GM12878 (cell line): ENCODE data around the gene KIFC3. TPM values are rescaled to one million over a fixed set of nuclear protein-coding genes. Genes with fewer than 3 reads are reported as not detected.

Experiments
- ATAC-seq: fragments of 200-7000 bp; cut with Tn5 transposase; 3 replicates; pipeline ENCODE4 v1.9.1; 2020; ENCODE audit warnings: mild to moderate bottlenecking, moderate library complexity
- BruUV-seq: library from RNA; stranded (reverse); fragments of 400-500 nt; replicated peaks from 2 replicates; lab custom pipeline; 2021; lab: Mats Ljungman, UMichigan
- CTCF ChIA-PET: fragments of 300-600 bp; sonication (Branson Sonifier 250); formaldehyde crosslinking; extraction: SDS; loops from one replicate; lab custom pipeline; 2021; ENCODE audit warnings: inconsistent platforms; lab: Yijun Ruan, JAX
- POLR2A ChIA-PET: fragments of 350-600 bp; formaldehyde crosslinking; extraction: SDS; loops from one replicate; lab custom pipeline; 2021; ENCODE audit warnings: inconsistent platforms; lab: Charles Lee
- RAD21 ChIA-PET: fragments of 300-600 bp; sonication (Branson Sonifier 250); formaldehyde crosslinking; loops from one replicate; lab custom pipeline; 2023; ENCODE audit warnings: antibody characterized with exemption; ENCODE audit not compliant: unreplicated experiment; lab: Charles Lee
- SMC1A ChIA-PET: fragments of 300-600 bp; sonication (Branson Sonifier 250); formaldehyde crosslinking; loops from one replicate; lab custom pipeline; 2023; ENCODE audit not compliant: unreplicated experiment, uncharacterized antibody; lab: Charles Lee
- DNase-seq: peaks from one replicate; pipeline ENCODE4 v3.0.0-alpha.2; 2011; ENCODE audit warnings: low read depth, low spot score
- FAIRE-seq: peaks from 3 replicates; lab custom pipeline; 2011; peaks lifted over from hg19 to GRCh38; lab: Jason Lieb, UNC
- H2AFZ ChIP-seq: 2 replicates; pipeline ENCODE4 v1.6.0; 2011; ENCODE audit warnings: low read depth, low read length, control low read depth; ENCODE audit not compliant: control insufficient read depth
- H3K27ac ChIP-seq: 2 replicates; pipeline ENCODE4 v1.5.1; 2011; ENCODE audit warnings: control low read depth; ENCODE audit not compliant: control insufficient read depth, insufficient read depth
- H3K27me3 ChIP-seq, 2 experiments: replicated peaks in 1 of 2; 2 replicates each; pipeline versions ENCODE4 v1.6.0 to v1.6.1; 2011; ENCODE audit warnings: low read length in 1 of 2; ENCODE audit not compliant: control insufficient read depth in 2 of 2, insufficient read depth in 2 of 2
- H3K36me3 ChIP-seq, 2 experiments: 2 replicates each; pipeline ENCODE4 v1.5.1; 2011; ENCODE audit warnings: low read length in 1 of 2; ENCODE audit not compliant: control insufficient read depth in 2 of 2, insufficient read depth in 2 of 2
- H3K4me1 ChIP-seq: 2 replicates; pipeline ENCODE4 v1.6.1; 2011; ENCODE audit warnings: mild to moderate bottlenecking, low read length, moderate library complexity, mixed read lengths; ENCODE audit not compliant: control insufficient read depth, insufficient read depth
- H3K4me2 ChIP-seq: 2 replicates; pipeline ENCODE4 v1.6.0; 2011; ENCODE audit warnings: control low read depth; ENCODE audit not compliant: control insufficient read depth, insufficient read depth
- H3K4me3 ChIP-seq: fragments of 200-600 bp; sonication (generic); 2 replicates; pipeline ENCODE4 v1.5.1; 2016
- H3K79me2 ChIP-seq: 2 replicates; pipeline ENCODE4 v1.6.0; 2011; ENCODE audit warnings: low read length; ENCODE audit not compliant: control insufficient read depth, insufficient read depth
- H3K9ac ChIP-seq: 2 replicates; pipeline ENCODE4 v1.8.0; 2011; ENCODE audit warnings: low read length, control low read depth, mixed read lengths; ENCODE audit not compliant: control insufficient read depth, insufficient read depth
- H3K9me3 ChIP-seq: replicated peaks from 3 replicates; pipeline ENCODE4 v1.5.1; 2011; ENCODE audit warnings: mild to moderate bottlenecking, low read length; ENCODE audit not compliant: control insufficient read depth, insufficient read depth
- H4K20me1 ChIP-seq: 2 replicates; pipeline ENCODE4 v1.6.0; 2011; ENCODE audit not compliant: control insufficient read depth, insufficient read depth
- ATF7 ChIP-seq: fragments of 450-650 bp; IDR thresholded peaks from 2 replicates; pipeline ENCODE4 v1.6.1; 2016; ENCODE audit warnings: low read depth, mild to moderate bottlenecking
- KDM1A ChIP-seq: fragments of 200-600 bp; sonication (generic); IDR thresholded peaks from 2 replicates; pipeline ENCODE4 v1.6.1; 2016; ENCODE audit warnings: borderline replicate concordance
- KLF5 ChIP-seq: fragments of 450-650 bp; IDR thresholded peaks from 2 replicates; pipeline ENCODE4 v1.6.1; 2014; ENCODE audit warnings: mild to moderate bottlenecking; ENCODE audit not compliant: partially characterized antibody
- WGBS: methylation state at CpG from one replicate; pipeline ENCODE4 v1.1.6; 2016; ENCODE audit warnings: low lambda C conversion rate; ENCODE audit not compliant: insufficient replicate concordance, insufficient coverage; ENCODE audit errors: missing lambda C conversion rate; 5-methylcytosine and 5-hydroxymethylcytosine counted together
- in situ Hi-C: fragments of 300-500 bp; cut with MboI; formaldehyde crosslinking; loops from 9 replicates; pipeline ENCODE4 v1.14.3; 2018; ENCODE audit warnings: mixed read lengths
- intact Hi-C: fragments of 100-400 bp; cut with micrococcal nuclease; formaldehyde crosslinking; loops from one replicate; pipeline ENCODE4 v1.14.2; 2022; ENCODE audit not compliant: unreplicated experiment
- polyA plus RNA-seq, 11 experiments: library from polyadenylated mRNA; depleted of rRNA in 4 of 11; unstranded in 6 of 11; stranded (reverse) in 5 of 11; fragments of >200 nt; fragmentation: Nextera tagmentation in 4 of 11; fragmentation: Illumina TruSeq in 1 of 11; extraction: Ambion mirVana in 4 of 11; extraction: Trizol in 1 of 11; gene quantifications; 1 replicate in 1 of 11; 2 replicates in 10 of 11; pipeline versions ENCODE4 v1.2.1 to v1.2.3, GENCODE V29; 2011 to 2016; ENCODE audit warnings: inconsistent platforms in 2 of 11, missing spikeins in 2 of 11, low read depth in 1 of 11
- total RNA-seq, 4 experiments: library from RNA; depleted of rRNA in 3 of 4; stranded (reverse); fragments of >200 nt in 3 of 4; fragmentation: Illumina TruSeq in 1 of 4; extraction: Trizol in 1 of 4; gene quantifications; 2 replicates each; pipeline versions ENCODE4 v1.2.1 to v1.2.3, GENCODE V29; 2013 to 2021
- TF ChIP-seq, protein P1 (sequence below), 3 experiments: IDR thresholded peaks in 2 of 3; conservative IDR thresholded peaks in 1 of 3; 2 replicates each; pipeline ENCODE4 v1.5.1; 2011; ENCODE audit warnings: low read depth in 3 of 3, low read length in 3 of 3, mild to moderate bottlenecking in 3 of 3, control low read depth in 2 of 3, moderate library complexity in 2 of 3, inconsistent platforms in 1 of 3, mixed read lengths in 1 of 3; ENCODE audit not compliant: control insufficient read depth in 2 of 3, insufficient read depth in 1 of 3; ENCODE audit errors: extremely low read depth in 1 of 3
- TF ChIP-seq, protein P2 (sequence below): fragments of 450-650 bp; IDR thresholded peaks from 2 replicates; pipeline ENCODE4 v1.6.1; 2016; ENCODE audit warnings: mild to moderate bottlenecking

KIFC3 gene
- total and polyA plus RNA-seq, 10 of the 15 experiments (the other 5 are each of a cell fraction or from before 2014, with no cell fraction given), result 0.22 to 1.3 (median 0.26) TPM; not detected in 3

DNA sequence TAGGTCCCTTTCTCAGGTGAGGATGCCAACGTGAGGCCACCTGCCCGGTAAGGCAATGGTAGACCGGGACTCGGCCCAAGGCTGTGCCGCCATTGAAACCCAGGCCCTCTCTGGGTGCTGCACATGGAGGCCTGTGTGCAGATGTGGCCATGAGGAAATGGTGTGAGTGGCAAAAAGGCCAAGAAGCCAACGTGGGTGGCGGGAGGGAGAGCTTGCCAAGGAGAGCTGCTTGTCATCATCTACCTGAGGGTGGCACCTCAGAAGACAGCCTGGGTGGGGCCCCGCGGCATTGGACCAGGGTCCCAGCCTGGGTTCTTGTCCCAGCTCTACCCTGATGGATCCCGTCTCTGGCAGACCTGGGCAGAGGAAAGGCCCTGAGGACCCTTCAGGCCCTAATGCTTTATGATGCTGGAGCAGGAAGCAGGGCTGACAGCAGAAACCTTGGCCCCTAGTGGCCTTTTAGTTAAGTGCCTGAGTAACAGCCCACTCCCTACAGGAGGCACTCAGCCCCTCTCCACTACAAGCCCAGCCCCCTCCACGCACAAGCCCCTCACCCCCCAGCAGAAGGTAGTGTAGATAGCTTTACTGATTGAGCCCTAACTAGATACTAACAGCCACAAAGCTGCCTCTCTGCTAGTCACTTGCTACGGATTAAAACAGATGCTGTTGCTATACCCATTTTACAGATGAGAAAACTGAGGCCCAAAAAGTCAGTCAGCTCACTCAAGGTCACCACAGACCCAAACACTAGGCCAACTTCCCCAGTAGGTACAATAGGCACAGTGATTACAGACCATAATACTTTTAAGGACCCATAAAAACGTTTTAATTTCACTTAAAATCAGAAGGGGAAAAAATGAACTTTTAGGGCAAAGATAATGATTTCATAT, 26.2 kb upstream of the KIFC3 start:
- no peak overlapping the region for H3K4me2 ChIP-seq
- H3K27ac ChIP-seq, result no peak overlapping the region
- peaks cover 0 to 4% of the 10 kb centered on the region in 2 experiments; a peak in 2 of 4 replicates for H3K27me3 ChIP-seq
- no peaks in the 10 kb centered on the region for H3K9me3 ChIP-seq
- H4K20me1 ChIP-seq, result no peaks in the 10 kb centered on the region
- in situ Hi-C loops (no loop called here), intact Hi-C loops (no loop called here)
- DNase-seq (no peak), FAIRE-seq (no peak)
- no peak overlapping the region for H3K9ac ChIP-seq
- H3K4me3 ChIP-seq, result no peak overlapping the region
- H3K4me1 ChIP-seq, result no peaks in the 10 kb centered on the region
- BruUV-seq, result no TSS peak
- WGBS, result 48% methylated on average over 13 of the region's 13 CpGs
- POLR2A ChIA-PET, result no interaction called here
- no peaks in the 10 kb centered on the region for H3K79me2 ChIP-seq
- SMC1A ChIA-PET, result no interaction called here
- RAD21 ChIA-PET, result no interaction called here
- TF ChIP-seq, protein P1, sequence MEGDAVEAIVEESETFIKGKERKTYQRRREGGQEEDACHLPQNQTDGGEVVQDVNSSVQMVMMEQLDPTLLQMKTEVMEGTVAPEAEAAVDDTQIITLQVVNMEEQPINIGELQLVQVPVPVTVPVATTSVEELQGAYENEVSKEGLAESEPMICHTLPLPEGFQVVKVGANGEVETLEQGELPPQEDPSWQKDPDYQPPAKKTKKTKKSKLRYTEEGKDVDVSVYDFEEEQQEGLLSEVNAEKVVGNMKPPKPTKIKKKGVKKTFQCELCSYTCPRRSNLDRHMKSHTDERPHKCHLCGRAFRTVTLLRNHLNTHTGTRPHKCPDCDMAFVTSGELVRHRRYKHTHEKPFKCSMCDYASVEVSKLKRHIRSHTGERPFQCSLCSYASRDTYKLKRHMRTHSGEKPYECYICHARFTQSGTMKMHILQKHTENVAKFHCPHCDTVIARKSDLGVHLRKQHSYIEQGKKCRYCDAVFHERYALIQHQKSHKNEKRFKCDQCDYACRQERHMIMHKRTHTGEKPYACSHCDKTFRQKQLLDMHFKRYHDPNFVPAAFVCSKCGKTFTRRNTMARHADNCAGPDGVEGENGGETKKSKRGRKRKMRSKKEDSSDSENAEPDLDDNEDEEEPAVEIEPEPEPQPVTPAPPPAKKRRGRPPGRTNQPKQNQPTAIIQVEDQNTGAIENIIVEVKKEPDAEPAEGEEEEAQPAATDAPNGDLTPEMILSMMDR (IDR thresholded peaks at IDR 0.05 in 2 of 3, conservative IDR thresholded peaks at IDR 0.05 in 1 of 3; ENCODE audit: control insufficient read depth in 2 of 3, extremely low read depth in 1 of 3, insufficient read depth in 1 of 3, low read depth in 3 of 3, low read length in 3 of 3), result 0 out of 6 replicates have a peak, but pooled peaks of 2 of the 3 experiments have one; percentile 16 to 20
- TF ChIP-seq KDM1A, result no peak
- TF ChIP-seq ATF7, result no peak
- no peak for TF ChIP-seq KLF5
- TF ChIP-seq, protein P2, sequence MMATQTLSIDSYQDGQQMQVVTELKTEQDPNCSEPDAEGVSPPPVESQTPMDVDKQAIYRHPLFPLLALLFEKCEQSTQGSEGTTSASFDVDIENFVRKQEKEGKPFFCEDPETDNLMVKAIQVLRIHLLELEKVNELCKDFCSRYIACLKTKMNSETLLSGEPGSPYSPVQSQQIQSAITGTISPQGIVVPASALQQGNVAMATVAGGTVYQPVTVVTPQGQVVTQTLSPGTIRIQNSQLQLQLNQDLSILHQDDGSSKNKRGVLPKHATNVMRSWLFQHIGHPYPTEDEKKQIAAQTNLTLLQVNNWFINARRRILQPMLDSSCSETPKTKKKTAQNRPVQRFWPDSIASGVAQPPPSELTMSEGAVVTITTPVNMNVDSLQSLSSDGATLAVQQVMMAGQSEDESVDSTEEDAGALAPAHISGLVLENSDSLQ, result no peak
- TF ChIP-seq, all 136 proteins: peak for 1
- Histone ChIP-seq H3K36me3 (no peaks in the 10 kb centered on the region), H2AFZ (no peak overlapping the region)
- CTCF ChIA-PET, result no interaction called here
- ATAC-seq, result peak; percentile 61
